Measurements from ENCODE around the gene SLC2A8. TPM values are rescaled to one million over a fixed set of nuclear protein-coding genes. Genes with fewer than 3 reads are reported as not detected.

The SLC2A8 gene
- polyA plus RNA-seq, 3 donors: 6.6 to 8.7 (median 6.6) TPM

- intact Hi-C loops (cut with micrococcal nuclease): no loop called here
- no peak for DNase-seq
- H4K20me1 ChIP-seq (ENCODE audit: insufficient read depth, low read length): no peaks in the 10 kb centered on the region
- Mint-ChIP-seq H3K4me1 (peaks cover 24% of the 10 kb centered on the region), H3K27me3 (ENCODE audit: low read depth in 3 of 3) (peaks cover 7 to 16% (median 13%) of the 10 kb centered on the region in 3 donors), H3K36me3 (no peaks in the 10 kb centered on the region), H3K4me3 (no peak overlapping the region), H3K9me3 (no peaks in the 10 kb centered on the region), H3K27ac (no peak overlapping the region)
- no peak overlapping the region for H3K9ac ChIP-seq (ENCODE audit: insufficient read depth, low read length, poor library complexity, severe bottlenecking)
- no peak overlapping the region for H3K27ac ChIP-seq (ENCODE audit: low read depth in 1 of 2, low read length in 2 of 2)
- no peaks in the 10 kb centered on the region for H3K27me3 ChIP-seq (ENCODE audit: control insufficient read depth in 2 of 2, insufficient read depth in 2 of 2, low read length in 2 of 2)
- no peak overlapping the region for H2AFZ ChIP-seq (ENCODE audit: insufficient read depth, low read depth, low read length, poor library complexity, severe bottlenecking)
- H3K36me3 ChIP-seq (replicated peaks in 1 of 2; ENCODE audit: control insufficient read depth in 1 of 2, insufficient read depth in 2 of 2, low read length in 2 of 2): no peaks in the 10 kb centered on the region
- no peaks in the 10 kb centered on the region for H3K79me2 ChIP-seq (ENCODE audit: insufficient read depth, low read length)
- H3K4me2 ChIP-seq (replicated peaks; ENCODE audit: extremely low read depth, low read length, poor library complexity, severe bottlenecking): no peak overlapping the region
- WGBS (ENCODE audit: insufficient coverage): 27% methylated on average over 1 of the region's 4 CpGs
- no peaks in the 10 kb centered on the region for H3K9me3 ChIP-seq (replicated peaks in 1 of 2; ENCODE audit: control insufficient read depth in 1 of 2, insufficient read depth in 1 of 2, low read length in 2 of 2)
- H3K4me3 ChIP-seq (replicated peaks in 1 of 3; ENCODE audit: low read depth in 2 of 3, low read length in 3 of 3): no peak overlapping the region
- H3K4me1 ChIP-seq (ENCODE audit: control insufficient read depth in 1 of 2, insufficient read depth in 2 of 2, low read length in 2 of 2): peaks cover 14 to 19% of the 10 kb centered on the region in 2 donors
- TF ChIP-seq CTCF (IDR thresholded peaks at IDR 0.05): no peak
Measured at GRCh38 chr9:127389381-127390247, 7.4 kb upstream of the SLC2A8 start.

GRCh38 chr9:127390248-127390545, 6.8 kb upstream of the SLC2A8 start:
- H3K27me3 Mint-ChIP-seq (ENCODE audit: low read depth in 3 of 3): peaks cover 8 to 12% (median 10%) of the 10 kb centered on the region in 3 donors
- peaks cover 14 to 19% of the 10 kb centered on the region in 2 donors for H3K4me1 ChIP-seq (ENCODE audit: control insufficient read depth in 1 of 2, insufficient read depth in 2 of 2, low read length in 2 of 2)
- no peak overlapping the region for H3K27ac Mint-ChIP-seq
- H3K4me2 ChIP-seq (replicated peaks; ENCODE audit: extremely low read depth, low read length, poor library complexity, severe bottlenecking): no peak overlapping the region
- no peak for TF ChIP-seq CTCF (IDR thresholded peaks at IDR 0.05)
- no peaks in the 10 kb centered on the region for H3K36me3 ChIP-seq (replicated peaks in 1 of 2; ENCODE audit: control insufficient read depth in 1 of 2, insufficient read depth in 2 of 2, low read length in 2 of 2)
- H3K27ac ChIP-seq (ENCODE audit: low read depth in 1 of 2, low read length in 2 of 2): no peak overlapping the region
- no peaks in the 10 kb centered on the region for H4K20me1 ChIP-seq (ENCODE audit: insufficient read depth, low read length)
- H3K36me3 Mint-ChIP-seq: no peaks in the 10 kb centered on the region
- H3K9me3 ChIP-seq (replicated peaks in 1 of 2; ENCODE audit: control insufficient read depth in 1 of 2, insufficient read depth in 1 of 2, low read length in 2 of 2): no peaks in the 10 kb centered on the region
- H2AFZ ChIP-seq (ENCODE audit: insufficient read depth, low read depth, low read length, poor library complexity, severe bottlenecking): no peak overlapping the region
- H3K4me1 Mint-ChIP-seq: peaks cover 24% of the 10 kb centered on the region
- no peak overlapping the region for H3K4me3 ChIP-seq (replicated peaks in 1 of 3; ENCODE audit: low read depth in 2 of 3, low read length in 3 of 3)
- H3K9ac ChIP-seq (ENCODE audit: insufficient read depth, low read length, poor library complexity, severe bottlenecking): no peak overlapping the region
- DNase-seq: no peak
- intact Hi-C loops (cut with micrococcal nuclease): no loop called here
- no peaks in the 10 kb centered on the region for H3K27me3 ChIP-seq (ENCODE audit: control insufficient read depth in 2 of 2, insufficient read depth in 2 of 2, low read length in 2 of 2)
- WGBS (ENCODE audit: insufficient coverage): no CpG with 5 or more reads among the region's 2 CpGs
- H3K79me2 ChIP-seq (ENCODE audit: insufficient read depth, low read length): no peaks in the 10 kb centered on the region
- H3K9me3 Mint-ChIP-seq: no peaks in the 10 kb centered on the region
- no peak overlapping the region for H3K4me3 Mint-ChIP-seq

Measured in CD14-positive monocyte (primary cell).